AG09309 (cell line): Measurements from ENCODE around the gene ZBP1.

ENCODE experiments used
- DNase-seq: peaks from one replicate; pipeline ENCODE4 v3.0.0-alpha.2; 2010; ENCODE audit warnings: low read depth
- H3K4me3 ChIP-seq: 2 replicates; pipeline ENCODE4 v1.5.1; 2011; ENCODE audit warnings: mild to moderate bottlenecking, low read depth, low read length, moderate library complexity; ENCODE audit not compliant: control insufficient read depth
- CTCF ChIP-seq: IDR thresholded peaks from 2 replicates; pipeline ENCODE4 v1.5.1; 2011; ENCODE audit warnings: mild to moderate bottlenecking, low read depth, low read length, inconsistent platforms; ENCODE audit not compliant: insufficient read depth, control insufficient read depth; ENCODE audit errors: missing control alignments

ZBP1 gene

DNA sequence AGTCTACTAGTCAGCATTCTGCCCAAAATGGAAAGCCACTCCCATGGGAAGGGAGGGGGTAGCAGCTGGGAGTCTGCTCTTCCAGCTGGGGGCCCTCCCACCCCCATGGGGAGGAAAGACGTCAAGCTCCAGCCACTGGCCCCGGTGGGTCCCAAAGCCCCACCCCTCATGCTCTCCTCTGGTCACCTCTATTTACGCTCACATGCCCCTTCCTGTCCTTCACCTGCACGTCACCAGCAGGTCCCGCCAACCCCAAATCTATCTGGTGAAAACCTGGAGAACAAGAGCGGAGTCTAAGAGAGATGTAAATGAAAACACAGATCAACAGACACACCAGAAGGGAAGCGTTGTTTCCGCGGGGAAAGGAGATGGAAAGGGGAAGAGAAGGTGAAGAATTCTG lies 30.0 kb upstream of the ZBP1 start:
- no peak overlapping the region for H3K4me3 ChIP-seq
- no peak for TF ChIP-seq CTCF
- DNase-seq, result no peak

- no peak for DNase-seq
- no peak for TF ChIP-seq CTCF
- H3K4me3 ChIP-seq, result no peak overlapping the region
These were observed 29.4 kb upstream of the ZBP1 start for GRCh38 chr20:57649617-57650015.

DNA sequence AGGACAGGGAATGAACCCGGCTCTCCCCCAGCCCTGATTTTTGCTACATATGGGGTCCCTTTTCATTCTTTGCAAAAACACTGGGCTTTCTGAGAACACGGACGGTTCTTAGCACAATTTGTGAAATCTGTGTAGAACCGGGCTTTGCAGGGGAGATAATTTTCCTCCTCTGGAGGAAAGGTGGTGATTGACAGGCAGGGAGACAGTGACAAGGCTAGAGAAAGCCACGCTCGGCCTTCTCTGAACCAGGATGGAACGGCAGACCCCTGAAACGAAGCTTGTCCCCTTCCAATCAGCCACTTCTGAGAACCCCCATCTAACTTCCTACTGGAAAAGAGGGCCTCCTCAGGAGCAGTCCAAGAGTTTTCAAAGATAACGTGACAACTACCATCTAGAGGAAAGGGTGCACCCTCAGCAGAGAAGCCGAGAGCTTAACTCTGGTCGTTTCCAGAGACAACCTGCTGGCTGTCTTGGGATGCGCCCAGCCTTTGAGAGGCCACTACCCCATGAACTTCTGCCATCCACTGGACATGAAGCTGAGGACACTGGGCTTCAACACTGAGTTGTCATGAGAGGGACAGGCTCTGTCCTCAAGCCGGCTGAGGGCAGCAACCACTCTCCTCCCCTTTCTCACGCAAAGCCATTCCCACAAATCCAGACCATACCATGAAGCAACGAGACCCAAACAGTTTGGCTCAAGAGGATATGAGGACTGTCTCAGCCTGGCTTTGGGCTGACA lies 28.8 kb upstream of the ZBP1 start:
- DNase-seq, result no peak
- H3K4me3 ChIP-seq, result no peak overlapping the region
- TF ChIP-seq CTCF, result no peak

GRCh38 chr20:57647933-57648785 lies 27.9 kb upstream of the ZBP1 start:
- no peak for TF ChIP-seq CTCF
- H3K4me3 ChIP-seq, result no peak overlapping the region
- DNase-seq, result no peak

DNA sequence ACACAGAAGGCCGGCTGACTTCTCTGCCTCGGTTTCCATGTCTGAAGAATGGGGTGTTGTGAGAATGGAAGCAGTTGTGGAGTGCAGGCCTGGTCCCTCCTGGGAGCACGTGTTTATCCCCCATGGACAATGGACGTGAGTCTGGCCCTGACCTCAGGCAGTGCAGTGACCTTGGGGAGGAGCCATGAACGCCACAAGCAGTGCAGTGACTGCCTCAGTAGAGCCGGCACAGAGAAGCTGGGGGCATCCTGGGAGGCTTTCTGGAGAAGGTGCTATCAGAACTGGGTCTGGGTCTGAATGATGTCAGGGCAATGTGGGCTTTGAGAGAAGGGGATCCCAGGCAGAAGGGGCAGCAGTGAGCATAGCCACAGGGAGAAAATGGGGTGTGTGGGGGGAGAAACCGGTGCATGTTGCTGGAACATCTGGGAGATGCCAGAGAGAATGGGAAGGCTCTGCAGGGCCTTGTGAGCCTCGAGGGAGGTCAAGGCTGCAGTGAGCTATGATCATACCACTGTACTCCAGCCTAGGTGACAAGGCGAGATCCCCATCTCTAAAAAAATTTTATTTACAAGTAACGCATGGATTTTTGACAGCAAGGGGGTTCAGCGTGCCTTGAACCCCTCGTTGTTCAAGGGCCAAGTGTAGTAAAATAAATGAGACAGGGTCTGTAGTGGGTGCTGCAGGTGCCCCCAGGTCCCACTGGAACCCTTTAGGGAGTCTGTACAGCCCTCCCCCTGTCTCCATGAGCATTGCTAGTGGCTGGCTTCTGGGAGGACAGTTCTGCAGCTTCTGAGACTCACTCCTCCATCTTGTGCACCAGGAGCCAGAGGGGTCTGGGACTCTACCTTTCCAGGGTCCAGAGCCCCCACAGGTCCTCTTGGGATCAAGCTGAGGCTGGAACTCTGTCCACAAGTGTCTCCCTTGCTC lies 27.0 kb upstream of the ZBP1 start:
- no peak for TF ChIP-seq CTCF
- no peak overlapping the region for H3K4me3 ChIP-seq
- DNase-seq, result no peak

- no peak for DNase-seq
- no peak for TF ChIP-seq CTCF
- no peak overlapping the region for H3K4me3 ChIP-seq
These were observed 18.6 kb upstream of the ZBP1 start for GRCh38 chr20:57638895-57639236.
